Liver (tissue), 9 donors: ENCODE results near the gene CDH3. TPM values are rescaled to one million over a fixed set of nuclear protein-coding genes. Genes with fewer than 3 reads are reported as not detected.

Experiments
- DNase-seq: peaks from one replicate; pipeline ENCODE4 v3.0.0-alpha.2; 2017; ENCODE audit warnings: low spot score
- H3K27ac ChIP-seq, 2 donors: one replicate each; pipeline ENCODE4 v1.7.0; 2013; ENCODE audit warnings: inconsistent platforms in 2 of 2, low read length in 2 of 2, control low read depth in 1 of 2, low read depth in 1 of 2, mild to moderate bottlenecking in 1 of 2
- H3K27me3 ChIP-seq, 4 donors: one replicate each; pipeline versions ENCODE4 v1.6.1 to v1.7.0; 2013; ENCODE audit warnings: low read length in 3 of 4, inconsistent platforms in 1 of 4, mild to moderate bottlenecking in 1 of 4, moderate library complexity in 1 of 4; ENCODE audit not compliant: control insufficient read depth in 4 of 4, insufficient read depth in 4 of 4
- H3K36me3 ChIP-seq, 4 donors: one replicate each; pipeline versions ENCODE4 v1.6.1 to v1.7.0; 2013; ENCODE audit warnings: low read length in 3 of 4, mild to moderate bottlenecking in 3 of 4, low read depth in 1 of 4, moderate library complexity in 1 of 4; ENCODE audit not compliant: control insufficient read depth in 4 of 4, insufficient read depth in 3 of 4
- H3K4me1 ChIP-seq, 4 donors: one replicate each; pipeline versions ENCODE4 v1.6.1 to v1.7.0; 2013; ENCODE audit warnings: low read length in 3 of 4, mild to moderate bottlenecking in 3 of 4, moderate library complexity in 1 of 4; ENCODE audit not compliant: control insufficient read depth in 4 of 4, insufficient read depth in 4 of 4
- H3K4me3 ChIP-seq, 3 donors: one replicate each; pipeline versions ENCODE4 v1.6.1 to v1.7.0; 2013; ENCODE audit warnings: low read length in 3 of 3, control low read depth in 1 of 3, low read depth in 1 of 3, mild to moderate bottlenecking in 1 of 3
- H3K9ac ChIP-seq, 2 donors: one replicate each; pipeline ENCODE4 v1.7.0; 2013; ENCODE audit warnings: low read length in 2 of 2, mild to moderate bottlenecking in 2 of 2, moderate library complexity in 2 of 2, control low read depth in 1 of 2, low read depth in 1 of 2
- H3K9me3 ChIP-seq, 4 donors: one replicate each; pipeline versions ENCODE4 v1.6.1 to v1.7.0; 2013; ENCODE audit warnings: low read length in 3 of 4; ENCODE audit not compliant: control insufficient read depth in 4 of 4
- EGR1 ChIP-seq, 2 donors: IDR thresholded peaks; 2 replicates each; pipeline ENCODE4 v1.6.1; 2016 to 2018; ENCODE audit warnings: antibody characterized with exemption in 2 of 2, low read depth in 2 of 2
- FOXA1 ChIP-seq: IDR thresholded peaks from 2 replicates; pipeline ENCODE4 v1.6.1; 2016; ENCODE audit warnings: antibody characterized with exemption
- FOXA2 ChIP-seq: IDR thresholded peaks from 2 replicates; pipeline ENCODE4 v1.6.1; 2016; ENCODE audit warnings: antibody characterized with exemption
- HNF4A ChIP-seq, 2 donors: conservative IDR thresholded peaks; 2 replicates each; pipeline ENCODE4 v1.6.1; 2016; ENCODE audit warnings: antibody characterized with exemption in 2 of 2, mild to moderate bottlenecking in 2 of 2
- HNF4G ChIP-seq: IDR thresholded peaks from 2 replicates; pipeline ENCODE4 v1.6.1; 2016; ENCODE audit warnings: antibody characterized with exemption
- JUND ChIP-seq, 2 donors: IDR thresholded peaks; 2 replicates each; pipeline ENCODE4 v1.6.1; 2016; ENCODE audit warnings: antibody characterized with exemption in 2 of 2
- NR2F2 ChIP-seq: IDR thresholded peaks from 2 replicates; pipeline ENCODE4 v1.6.1; 2016; ENCODE audit warnings: antibody characterized with exemption
- RAD21 ChIP-seq, 2 donors: IDR thresholded peaks; 2 replicates each; pipeline ENCODE4 v1.6.1; 2016; ENCODE audit warnings: antibody characterized with exemption in 2 of 2, mild to moderate bottlenecking in 2 of 2
- RXRA ChIP-seq, 2 donors: IDR thresholded peaks; 2 replicates each; pipeline ENCODE4 v1.6.1; 2017 to 2018; ENCODE audit warnings: antibody characterized with exemption in 2 of 2, mild to moderate bottlenecking in 1 of 2
- WGBS: extraction: QIAGEN DNeasy Blood & Tissue Kit; methylation state at CpG from one replicate; pipeline ENCODE4 v1.1.7; 2013; 5-methylcytosine and 5-hydroxymethylcytosine counted together
- polyA plus RNA-seq, 2 donors: library from polyadenylated mRNA; stranded (reverse) in 1 of 2; unstranded in 1 of 2; fragments of 200-250 nt in 1 of 2; fragments of >200 nt in 1 of 2; fragmentation: Nextera tagmentation in 1 of 2; extraction: Ambion mirVana in 1 of 2; gene quantifications; one replicate each; pipeline versions ENCODE4 v1.2.1 to v1.2.3, GENCODE V29; 2013 to 2015
- total RNA-seq, 2 donors: library from RNA; depleted of rRNA; stranded (reverse); fragments of >200 nt; gene quantifications; one replicate each; pipeline ENCODE4 v1.2.3, GENCODE V29; 2014
- TF ChIP-seq, protein P1 (sequence below): fragments of 150-350 bp; IDR thresholded peaks from 2 replicates; pipeline ENCODE4 v1.5.1; 2017; ENCODE audit warnings: improper control_type of control experiment, low read depth, low read length; ENCODE audit not compliant: missing input control
- TF ChIP-seq, protein P2 (sequence below): IDR thresholded peaks from 2 replicates; pipeline ENCODE4 v1.6.1; 2016; ENCODE audit warnings: antibody characterized with exemption
- TF ChIP-seq, protein P3 (sequence below): IDR thresholded peaks from 2 replicates; pipeline ENCODE4 v1.6.1; 2016; ENCODE audit warnings: antibody characterized with exemption, mild to moderate bottlenecking
- donor health status: healthy.
- donor health status: healthy.
- donor health status: healthy.
- donor health status: healthy.
- donor health status: healthy.

CDH3 gene
- total and polyA plus RNA-seq, 4 donors = 0.08 to 0.19 TPM; not detected in 2

GRCh38 chr16:68662035-68662434 is 16.9 kb downstream of the CDH3 start:
- no peaks in the 10 kb centered on the region for H3K4me1 ChIP-seq
- no peaks in the 10 kb centered on the region for H3K36me3 ChIP-seq
- H3K27me3 ChIP-seq = no peaks in the 10 kb centered on the region
- DNase-seq = no peak
- 76% methylated on average over 1 of the region's 1 CpG for WGBS
- no peak overlapping the region for H3K4me3 ChIP-seq
- no peaks in the 10 kb centered on the region for H3K9me3 ChIP-seq
- TF ChIP-seq HNF4G = no peak
- TF ChIP-seq, protein P1, sequence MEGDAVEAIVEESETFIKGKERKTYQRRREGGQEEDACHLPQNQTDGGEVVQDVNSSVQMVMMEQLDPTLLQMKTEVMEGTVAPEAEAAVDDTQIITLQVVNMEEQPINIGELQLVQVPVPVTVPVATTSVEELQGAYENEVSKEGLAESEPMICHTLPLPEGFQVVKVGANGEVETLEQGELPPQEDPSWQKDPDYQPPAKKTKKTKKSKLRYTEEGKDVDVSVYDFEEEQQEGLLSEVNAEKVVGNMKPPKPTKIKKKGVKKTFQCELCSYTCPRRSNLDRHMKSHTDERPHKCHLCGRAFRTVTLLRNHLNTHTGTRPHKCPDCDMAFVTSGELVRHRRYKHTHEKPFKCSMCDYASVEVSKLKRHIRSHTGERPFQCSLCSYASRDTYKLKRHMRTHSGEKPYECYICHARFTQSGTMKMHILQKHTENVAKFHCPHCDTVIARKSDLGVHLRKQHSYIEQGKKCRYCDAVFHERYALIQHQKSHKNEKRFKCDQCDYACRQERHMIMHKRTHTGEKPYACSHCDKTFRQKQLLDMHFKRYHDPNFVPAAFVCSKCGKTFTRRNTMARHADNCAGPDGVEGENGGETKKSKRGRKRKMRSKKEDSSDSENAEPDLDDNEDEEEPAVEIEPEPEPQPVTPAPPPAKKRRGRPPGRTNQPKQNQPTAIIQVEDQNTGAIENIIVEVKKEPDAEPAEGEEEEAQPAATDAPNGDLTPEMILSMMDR = no peak
- TF ChIP-seq, protein P2, sequence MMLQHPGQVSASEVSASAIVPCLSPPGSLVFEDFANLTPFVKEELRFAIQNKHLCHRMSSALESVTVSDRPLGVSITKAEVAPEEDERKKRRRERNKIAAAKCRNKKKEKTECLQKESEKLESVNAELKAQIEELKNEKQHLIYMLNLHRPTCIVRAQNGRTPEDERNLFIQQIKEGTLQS = no peak
- no peak for TF ChIP-seq NR2F2
- TF ChIP-seq FOXA2 = no peak
- TF ChIP-seq RXRA (IDR thresholded peaks at IDR 0.05) = no peak
- TF ChIP-seq RAD21 (IDR thresholded peaks at IDR 0.05) = no peak
- TF ChIP-seq JUND (IDR thresholded peaks at IDR 0.05) = no peak
- no peak overlapping the region for H3K9ac ChIP-seq
- H3K27ac ChIP-seq = no peak overlapping the region

DNA sequence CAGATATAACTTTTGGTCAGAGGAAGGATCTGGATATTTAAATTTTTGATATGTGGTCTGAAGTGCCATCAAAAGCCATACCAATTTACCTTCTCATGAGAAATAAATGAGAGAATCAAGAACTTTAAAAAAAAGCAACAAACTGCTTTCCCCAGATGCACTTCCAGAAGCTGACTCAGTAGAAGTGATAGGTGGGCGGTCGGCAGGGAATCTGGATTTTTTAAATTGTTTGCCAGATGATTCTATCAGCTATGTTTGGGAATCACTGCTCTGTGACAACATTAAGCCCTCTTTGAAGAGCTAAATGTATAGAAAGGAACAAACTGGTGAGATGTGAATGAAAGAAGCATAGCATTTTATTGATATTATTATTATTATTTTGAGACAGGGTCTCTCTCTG is 19.2 kb downstream of the CDH3 start:
- 81% methylated on average over 2 of the region's 2 CpGs for WGBS
- Histone ChIP-seq H3K4me1 (no peaks in the 10 kb centered on the region), H3K9ac (no peak overlapping the region), H3K9me3 (no peaks in the 10 kb centered on the region), H3K36me3 (no peaks in the 10 kb centered on the region), H3K27ac (no peak overlapping the region), H3K4me3 (no peak overlapping the region), H3K27me3 (no peaks in the 10 kb centered on the region)
- no peak for DNase-seq
- TF ChIP-seq EGR1 (IDR thresholded peaks at IDR 0.05; ENCODE audit: low read depth in 2 of 2) (no peak), FOXA1 (no peak), HNF4G (no peak), HNF4A (conservative IDR thresholded peaks at IDR 0.05) (no peak)
- TF ChIP-seq, protein P3, sequence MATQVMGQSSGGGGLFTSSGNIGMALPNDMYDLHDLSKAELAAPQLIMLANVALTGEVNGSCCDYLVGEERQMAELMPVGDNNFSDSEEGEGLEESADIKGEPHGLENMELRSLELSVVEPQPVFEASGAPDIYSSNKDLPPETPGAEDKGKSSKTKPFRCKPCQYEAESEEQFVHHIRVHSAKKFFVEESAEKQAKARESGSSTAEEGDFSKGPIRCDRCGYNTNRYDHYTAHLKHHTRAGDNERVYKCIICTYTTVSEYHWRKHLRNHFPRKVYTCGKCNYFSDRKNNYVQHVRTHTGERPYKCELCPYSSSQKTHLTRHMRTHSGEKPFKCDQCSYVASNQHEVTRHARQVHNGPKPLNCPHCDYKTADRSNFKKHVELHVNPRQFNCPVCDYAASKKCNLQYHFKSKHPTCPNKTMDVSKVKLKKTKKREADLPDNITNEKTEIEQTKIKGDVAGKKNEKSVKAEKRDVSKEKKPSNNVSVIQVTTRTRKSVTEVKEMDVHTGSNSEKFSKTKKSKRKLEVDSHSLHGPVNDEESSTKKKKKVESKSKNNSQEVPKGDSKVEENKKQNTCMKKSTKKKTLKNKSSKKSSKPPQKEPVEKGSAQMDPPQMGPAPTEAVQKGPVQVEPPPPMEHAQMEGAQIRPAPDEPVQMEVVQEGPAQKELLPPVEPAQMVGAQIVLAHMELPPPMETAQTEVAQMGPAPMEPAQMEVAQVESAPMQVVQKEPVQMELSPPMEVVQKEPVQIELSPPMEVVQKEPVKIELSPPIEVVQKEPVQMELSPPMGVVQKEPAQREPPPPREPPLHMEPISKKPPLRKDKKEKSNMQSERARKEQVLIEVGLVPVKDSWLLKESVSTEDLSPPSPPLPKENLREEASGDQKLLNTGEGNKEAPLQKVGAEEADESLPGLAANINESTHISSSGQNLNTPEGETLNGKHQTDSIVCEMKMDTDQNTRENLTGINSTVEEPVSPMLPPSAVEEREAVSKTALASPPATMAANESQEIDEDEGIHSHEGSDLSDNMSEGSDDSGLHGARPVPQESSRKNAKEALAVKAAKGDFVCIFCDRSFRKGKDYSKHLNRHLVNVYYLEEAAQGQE = no peak

- H3K4me1 ChIP-seq = no peaks in the 10 kb centered on the region
- WGBS = 91% methylated on average over 5 of the region's 5 CpGs
- H3K9ac ChIP-seq = no peak overlapping the region
- H3K27me3 ChIP-seq = no peaks in the 10 kb centered on the region
- no peaks in the 10 kb centered on the region for H3K9me3 ChIP-seq
- H3K4me3 ChIP-seq = no peak overlapping the region
- TF ChIP-seq RAD21 (IDR thresholded peaks at IDR 0.05) (no peak), HNF4G (no peak)
- H3K36me3 ChIP-seq = no peaks in the 10 kb centered on the region
- no peak for DNase-seq
- H3K27ac ChIP-seq = no peak overlapping the region
Measured at GRCh38 chr16:68665501-68665900, 20.4 kb downstream of the CDH3 start.
